HuH-7 (cell line): ENCODE data around the gene NRIP1.

Experiments
- DNase-seq: peaks from one replicate; pipeline ENCODE4 v3.0.0; 2011; ENCODE audit warnings: low spot score

NRIP1 gene

DNA sequence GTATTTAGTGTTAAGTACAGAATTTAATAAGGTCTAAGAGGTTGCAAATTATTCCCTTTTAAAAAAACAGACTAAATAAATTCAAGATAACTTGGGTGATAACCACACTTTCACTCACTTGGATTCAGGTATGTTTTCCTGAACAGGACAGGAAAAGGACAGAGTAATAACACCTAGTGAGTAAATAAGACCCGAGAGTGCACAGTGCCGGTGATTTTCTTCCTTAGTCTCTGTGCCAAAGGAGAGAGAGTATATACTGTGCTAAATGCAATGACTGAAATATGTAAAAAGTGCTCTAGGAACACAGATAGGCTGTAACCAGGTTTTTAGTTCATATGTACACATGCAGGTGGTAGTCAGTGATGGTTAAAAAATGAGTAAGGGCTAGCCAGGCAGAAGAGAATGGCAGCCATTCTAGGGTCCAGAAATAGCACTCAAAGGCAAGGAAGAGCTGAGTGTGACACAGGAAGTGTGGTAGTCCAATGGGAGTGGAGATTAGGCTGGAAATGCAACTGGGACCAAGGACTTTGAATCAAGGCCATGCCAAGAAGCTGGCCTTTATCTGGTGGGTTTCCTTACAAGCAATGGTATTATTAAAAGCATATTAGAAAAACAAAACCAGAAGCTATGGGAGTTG lies 58.1 kb downstream of the NRIP1 start:
- no peak for DNase-seq

DNA sequence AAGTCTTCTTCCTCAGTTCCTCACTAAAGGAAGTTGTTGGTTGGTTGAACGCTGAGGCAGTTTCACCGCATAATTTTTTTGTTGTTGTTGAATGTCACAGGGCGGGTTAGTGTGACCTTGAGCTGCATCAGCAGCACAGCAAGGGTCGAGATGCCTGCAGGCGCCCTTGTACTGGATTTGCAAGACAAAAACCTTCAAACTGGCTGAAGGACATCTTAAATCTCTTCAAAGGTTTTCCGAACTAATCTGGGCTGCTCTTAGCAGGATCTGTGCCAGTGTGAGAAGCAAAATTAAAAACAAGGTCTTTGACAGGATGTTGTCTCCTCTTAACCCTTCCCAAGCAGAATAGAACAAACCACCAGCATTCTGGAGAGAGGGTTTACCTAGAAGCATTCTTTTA lies 59.4 kb downstream of the NRIP1 start:
- no peak for DNase-seq

DNA sequence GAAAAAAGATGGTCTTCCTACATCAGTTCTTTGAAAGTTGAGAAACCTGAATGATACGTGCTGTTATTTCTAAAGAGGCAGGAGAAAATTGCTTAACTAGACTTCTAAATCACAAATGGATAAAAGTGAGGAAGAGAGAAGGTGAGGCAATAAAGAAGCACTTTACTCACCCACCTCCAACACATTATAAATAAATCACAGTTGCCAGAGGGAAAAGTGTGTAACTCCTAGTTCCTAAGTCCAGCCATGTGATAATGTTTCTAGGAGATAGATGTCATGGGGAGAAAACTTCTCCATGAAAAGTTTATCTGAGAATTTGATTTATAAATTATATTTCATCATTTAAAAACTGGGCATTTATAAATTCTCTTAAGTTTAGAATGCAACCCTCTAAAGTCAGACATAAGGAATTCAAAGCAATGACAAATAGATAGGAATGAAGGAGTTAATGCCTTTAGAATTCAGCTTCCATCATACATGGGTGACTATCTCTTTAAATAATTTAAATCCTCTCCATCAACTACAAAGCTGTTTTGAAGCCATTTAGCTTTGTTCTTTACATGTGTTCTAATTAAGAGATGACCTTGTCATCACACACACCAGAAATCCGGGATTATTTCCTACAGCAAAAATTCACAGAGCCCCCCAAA lies 60.0 kb downstream of the NRIP1 start:
- no peak for DNase-seq

DNA sequence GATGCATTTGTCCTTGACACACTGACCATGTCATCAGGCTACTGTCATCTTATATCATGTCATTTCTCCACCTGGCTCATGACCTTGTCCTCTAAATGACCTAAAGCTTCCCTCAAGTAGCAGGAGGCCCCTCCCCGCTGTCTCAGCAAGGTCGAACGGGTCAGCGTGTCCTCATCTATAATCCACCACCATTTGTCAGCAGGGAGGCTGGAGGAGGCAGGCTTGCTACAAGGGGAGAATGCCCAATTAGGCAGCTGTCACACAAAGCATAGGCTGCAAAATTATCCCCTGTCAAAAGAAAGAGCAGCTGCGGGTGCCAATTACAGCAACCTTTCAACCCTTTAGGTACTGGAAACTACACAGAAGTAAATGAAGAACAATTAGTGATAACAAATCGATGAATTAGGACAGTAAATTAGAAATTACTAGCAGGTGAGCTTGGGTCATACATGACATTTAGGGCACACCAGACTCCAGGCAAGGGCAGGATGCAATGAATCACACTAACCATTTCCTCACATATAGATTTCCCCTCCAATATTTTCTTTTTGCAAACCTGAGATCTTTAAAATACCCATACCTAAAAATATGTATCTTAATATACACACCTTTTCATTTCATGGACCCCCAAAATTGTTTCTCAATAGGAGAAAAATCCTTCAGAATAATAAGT lies 61.2 kb downstream of the NRIP1 start:
- DNase-seq = no peak

DNA sequence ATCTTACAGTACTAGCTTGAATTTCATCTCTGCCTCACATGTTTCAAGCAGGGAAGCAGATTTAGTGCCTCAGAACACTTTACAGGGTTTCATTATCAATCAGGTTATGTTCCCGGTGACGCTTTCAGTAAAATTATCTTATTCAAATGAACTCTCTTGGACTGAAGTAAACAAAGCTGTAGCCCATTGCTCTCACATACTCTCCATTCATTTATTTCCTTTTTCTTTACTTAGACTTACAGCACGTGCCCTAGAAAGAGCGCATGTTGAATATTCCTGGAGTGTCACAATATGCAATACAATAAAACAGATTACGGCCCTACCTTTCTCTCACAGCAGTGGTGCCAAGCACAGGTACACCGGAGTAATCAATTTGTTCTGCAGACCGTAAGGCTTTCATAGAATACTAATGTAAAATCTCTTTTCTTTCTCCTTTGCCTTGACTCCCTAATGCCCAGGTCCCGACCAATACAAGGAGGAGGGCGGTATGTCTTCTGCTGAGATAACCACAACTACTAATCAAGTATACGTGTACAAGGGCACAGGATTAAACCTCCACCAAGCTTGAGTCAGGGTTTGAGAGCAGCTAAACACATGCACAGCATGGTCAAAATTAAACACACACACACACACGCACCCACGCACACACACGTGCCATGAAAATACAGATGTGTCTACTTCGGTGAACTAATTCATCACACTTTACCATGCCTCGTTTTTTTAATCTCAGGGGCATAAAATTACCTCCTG lies 62.8 kb downstream of the NRIP1 start:
- DNase-seq = no peak

DNA sequence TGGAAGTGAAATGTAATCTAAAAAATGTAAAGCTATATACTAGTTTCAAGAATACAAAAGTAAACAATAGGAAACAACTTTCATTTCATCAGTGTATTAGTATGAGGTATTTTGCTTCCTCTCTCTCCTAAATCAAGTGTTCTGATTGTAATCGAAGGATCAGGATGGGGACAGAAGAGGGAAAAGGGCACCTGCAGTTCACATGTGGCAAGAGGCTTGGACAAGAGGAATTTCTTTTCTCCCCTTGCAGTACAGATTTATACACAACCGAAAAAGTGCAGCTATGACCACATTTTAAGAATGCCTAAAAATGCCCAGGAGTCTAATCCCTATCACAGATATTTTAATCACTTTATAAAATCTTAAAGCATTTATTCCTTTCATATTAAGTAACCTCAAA lies 63.7 kb downstream of the NRIP1 start:
- DNase-seq = no peak

DNA sequence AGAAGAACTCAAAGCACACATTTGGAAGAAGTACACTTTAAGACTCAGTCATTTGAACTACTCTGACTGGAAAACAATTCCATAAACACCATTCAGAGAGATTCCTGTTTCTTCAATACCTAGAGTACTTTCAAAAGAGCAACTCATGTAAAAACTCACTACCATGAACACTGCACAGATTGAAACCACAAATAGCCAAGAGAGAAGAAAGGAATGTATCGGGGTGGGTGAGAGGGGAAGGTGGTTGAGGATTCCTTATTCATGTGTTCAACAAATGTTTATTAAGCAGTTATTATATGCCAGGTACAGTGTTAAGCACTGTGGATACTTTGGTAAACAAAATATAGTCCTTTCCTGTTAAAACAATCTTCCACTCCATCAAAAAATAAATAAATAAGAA lies 64.7 kb downstream of the NRIP1 start:
- no peak for DNase-seq

DNA sequence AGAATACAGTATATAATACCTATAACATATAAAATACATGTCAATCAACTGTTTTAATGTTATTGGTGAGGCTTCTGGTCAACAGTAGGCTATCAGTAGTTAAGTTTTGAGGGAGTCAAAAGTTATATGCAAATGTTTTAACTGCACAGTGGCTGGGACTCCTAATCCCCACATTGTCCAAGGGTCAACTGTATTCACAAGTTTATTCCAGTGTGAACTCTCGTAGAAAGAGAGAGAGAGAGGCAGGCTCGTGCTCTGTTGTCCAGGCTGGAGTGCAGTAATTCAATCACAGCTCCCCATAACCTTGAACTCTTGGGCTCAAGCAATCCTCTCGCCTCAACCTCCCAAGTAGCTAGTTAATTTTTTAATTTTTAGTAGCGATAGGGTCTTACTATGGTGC lies 66.0 kb downstream of the NRIP1 start:
- DNase-seq = no peak

DNA sequence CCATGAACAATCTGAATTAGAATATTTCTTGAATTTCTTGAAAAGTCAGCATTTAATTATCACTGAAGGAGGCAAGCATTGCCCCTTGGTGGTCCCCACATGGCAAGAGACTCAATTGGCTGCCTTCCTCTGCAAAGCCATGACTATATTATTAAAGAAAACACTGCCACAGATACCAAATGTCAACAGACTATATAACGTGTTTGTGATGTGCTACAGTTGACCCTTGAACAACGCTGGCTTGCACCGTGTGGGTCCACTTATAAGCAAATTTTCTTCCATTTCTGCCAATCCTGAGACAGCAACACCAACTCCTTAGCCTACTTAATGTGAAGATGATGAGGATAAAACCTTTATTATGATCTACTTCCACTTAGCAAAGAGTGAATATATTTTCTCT lies 66.5 kb downstream of the NRIP1 start:
- DNase-seq = no peak

DNA sequence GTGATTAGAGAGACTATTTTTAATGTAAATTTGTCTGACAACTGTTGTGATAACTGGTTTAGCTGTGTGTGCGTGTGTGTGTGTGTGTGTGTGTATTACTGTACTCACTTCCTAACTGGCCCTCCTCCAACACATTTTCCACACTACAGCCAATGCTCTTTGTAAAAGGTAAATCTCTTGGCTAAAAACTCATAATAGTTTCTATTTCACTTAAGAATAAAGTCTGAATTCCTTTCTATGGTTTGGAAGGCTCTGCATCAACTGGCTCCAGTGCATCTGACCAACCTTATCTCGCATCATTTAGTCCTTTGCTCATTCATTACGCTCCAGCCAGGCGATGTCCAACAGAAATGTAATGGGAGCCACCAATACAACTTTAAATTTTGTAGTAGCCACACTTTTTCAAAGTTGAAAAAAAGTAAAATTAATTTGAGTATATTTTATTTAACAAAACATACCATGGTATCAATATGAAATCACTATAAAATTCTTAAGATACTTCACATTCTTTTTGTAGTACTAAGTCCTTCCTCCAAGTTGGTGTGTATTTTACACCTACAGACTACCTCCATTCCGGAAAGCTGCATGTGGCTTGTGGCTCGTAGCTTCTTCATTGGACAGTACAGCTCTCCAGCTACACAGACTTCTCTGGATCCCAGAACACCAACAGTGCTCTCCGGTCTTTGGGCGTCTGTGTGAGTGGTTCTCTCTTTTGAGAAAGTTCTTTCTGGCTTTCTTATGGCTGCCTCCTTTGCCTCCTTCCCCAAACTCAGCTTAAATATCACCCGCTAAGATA lies 68.9 kb downstream of the NRIP1 start:
- no peak for DNase-seq

DNA sequence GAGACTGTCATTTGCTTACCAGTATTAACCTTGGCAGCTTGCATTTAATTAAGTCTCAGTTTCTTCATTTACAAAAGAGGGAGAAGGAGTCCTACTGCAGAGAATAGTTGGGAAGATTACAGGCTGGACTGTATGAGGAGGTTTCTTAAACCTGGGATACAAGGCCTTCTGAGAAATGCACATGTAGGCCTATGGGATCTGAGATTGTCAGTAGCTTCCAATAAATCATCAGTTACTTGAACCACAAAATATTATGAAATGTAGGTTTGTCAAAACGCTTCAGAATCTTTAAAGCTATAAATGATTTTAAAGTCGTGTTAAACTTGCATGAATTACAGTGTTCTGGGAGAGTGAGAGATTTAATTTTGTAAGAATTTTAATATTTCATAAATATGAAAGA lies 69.6 kb downstream of the NRIP1 start:
- DNase-seq = no peak

DNA sequence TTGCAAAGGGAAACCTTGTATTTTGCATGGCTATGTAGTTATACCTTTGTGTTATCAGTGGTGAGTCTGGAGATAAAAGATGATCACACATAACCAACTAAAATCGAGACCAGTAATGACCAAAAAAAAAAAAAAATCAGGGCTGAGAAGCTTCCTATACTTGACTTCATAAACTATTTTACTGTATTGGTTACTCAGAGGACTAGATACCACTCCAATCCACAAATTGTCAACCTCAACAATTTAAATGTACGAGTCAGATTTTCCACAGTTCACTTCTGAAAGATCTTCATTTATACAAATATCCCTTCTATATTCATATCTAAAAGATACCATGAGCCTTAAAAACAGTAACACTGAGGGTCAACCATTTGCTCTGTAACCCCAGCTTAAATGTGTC lies 71.7 kb downstream of the NRIP1 start:
- no peak for DNase-seq

DNA sequence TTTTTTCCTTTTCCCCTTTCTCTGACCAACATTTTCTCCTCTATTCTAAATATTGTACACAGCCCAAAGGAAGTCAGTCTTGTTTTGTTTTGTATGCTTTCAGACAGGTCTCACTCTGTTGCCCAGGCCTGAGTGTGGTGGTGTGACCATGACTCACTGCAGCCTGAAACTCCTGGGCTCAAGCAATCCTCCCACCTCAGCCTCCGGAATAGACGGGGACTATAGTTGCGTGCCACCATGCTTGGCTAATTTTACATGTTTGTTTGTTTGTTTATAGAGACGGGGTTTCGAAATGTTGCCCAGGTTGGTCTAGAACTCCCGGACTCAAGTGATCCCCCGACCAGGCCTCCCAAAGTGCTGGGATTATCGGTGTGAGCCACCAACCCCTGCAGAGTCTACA lies 72.8 kb downstream of the NRIP1 start:
- no peak for DNase-seq

DNA sequence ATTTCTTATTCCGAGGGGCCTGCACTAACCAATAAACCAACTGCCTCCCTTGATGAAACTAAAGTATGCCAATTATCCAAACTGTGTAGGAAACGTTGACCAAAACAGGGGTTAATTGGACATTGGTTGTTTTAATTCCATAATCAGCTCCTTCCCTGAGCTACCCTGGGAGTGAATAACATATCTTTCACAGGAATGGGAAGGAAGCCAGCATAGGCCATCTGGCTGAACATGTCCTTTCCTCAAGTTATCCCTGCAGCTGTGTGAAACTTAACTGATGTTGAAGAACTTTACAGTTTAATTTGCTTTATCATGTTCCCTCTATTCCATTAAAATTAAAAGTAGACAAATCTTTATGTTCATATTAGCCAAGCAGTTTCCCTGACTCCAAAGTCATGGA lies 75.4 kb downstream of the NRIP1 start:
- DNase-seq = no peak

DNA sequence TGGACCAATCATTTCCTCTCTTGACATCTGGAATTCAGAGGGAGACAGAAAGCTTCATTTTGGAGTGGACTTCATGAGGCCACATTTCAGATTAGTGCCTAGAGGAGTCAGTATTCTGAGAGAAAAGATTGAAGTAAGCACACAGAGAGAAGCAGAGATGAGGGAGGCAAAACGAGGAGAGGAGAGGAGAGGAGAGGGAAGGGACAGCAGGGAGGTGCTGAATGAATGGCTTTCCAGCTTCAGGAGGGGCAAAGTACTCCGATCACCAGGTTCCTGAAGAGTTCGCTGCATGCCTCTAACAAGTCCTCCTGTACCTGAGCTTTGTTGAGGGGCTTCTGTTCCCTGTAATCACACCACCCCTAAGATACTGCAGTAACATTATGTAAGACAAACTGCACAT lies 76.0 kb downstream of the NRIP1 start:
- no peak for DNase-seq

DNA sequence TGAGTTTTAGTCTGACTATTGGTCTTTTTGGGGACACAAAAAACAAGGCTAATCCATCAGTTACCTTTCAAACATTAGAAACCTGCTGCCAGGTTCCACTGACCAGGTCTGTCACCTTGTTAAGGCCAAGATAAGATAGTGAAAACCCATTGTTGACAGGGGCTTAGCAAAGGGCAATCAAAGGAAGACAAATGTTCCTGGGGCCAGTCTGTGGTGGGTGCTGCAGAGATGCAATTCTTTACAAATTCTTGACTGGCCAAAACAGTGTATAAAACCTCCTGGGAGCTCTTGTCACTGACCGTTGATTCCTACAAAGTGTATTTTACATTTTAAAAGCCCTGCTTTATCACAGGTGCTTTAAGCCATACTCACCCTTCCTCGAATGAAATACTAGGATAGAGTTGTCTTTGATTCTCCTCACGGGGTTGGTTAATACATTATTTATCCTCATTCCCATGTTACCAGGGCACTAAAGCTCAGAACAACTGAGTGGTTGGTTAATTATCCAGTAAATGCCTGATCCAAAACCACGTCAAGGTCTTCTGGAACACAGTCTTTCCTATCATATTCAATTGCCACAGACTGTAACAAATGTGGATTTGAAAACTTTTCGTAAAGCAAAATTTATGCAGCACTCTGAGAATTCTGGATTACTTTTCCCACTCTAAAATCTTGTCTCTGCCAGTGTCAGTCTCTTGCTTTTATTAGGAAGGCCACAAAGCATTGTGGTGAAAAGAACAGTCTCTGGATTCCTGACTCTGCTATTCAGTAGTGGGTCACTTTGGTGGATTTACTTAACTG lies 77.2 kb downstream of the NRIP1 start:
- no peak for DNase-seq

DNA sequence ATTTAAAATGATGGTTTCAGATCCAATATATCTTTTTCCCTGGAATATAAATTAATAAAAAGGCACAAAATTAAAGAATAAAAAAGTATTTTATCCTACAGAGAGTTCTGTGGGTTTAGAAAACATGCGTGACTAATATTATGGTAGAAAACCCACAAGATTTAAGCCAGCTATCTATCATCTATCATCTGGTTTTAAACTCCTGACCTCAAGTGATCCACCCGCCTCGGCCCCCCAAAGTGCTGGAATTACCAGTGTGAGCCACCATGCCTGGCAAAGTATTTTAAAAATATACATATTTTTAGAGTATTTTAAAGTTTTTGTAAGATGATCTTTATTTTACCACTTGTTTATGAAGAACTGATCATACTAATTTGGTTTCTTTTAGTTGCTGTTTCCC lies 79.5 kb downstream of the NRIP1 start:
- no peak for DNase-seq

DNA sequence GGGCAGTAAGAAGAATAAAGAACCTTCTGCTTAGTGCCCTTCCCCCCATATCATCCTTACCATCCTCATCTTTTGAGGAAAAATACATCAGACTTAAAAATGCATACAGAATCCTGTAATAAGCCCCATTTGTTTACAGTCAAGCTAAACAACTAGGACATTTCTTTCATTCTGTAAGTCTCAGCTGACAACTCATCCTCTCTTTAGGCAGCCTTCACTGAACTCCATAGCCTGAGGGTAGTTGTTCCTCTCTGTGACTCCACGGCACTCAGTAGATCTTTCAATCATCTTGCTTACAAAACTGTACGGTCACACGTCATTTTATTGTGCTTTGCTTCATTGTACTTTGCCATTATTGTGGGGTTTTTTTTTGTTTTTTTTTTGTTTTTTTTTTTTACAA lies 82.5 kb downstream of the NRIP1 start:
- DNase-seq = no peak

DNA sequence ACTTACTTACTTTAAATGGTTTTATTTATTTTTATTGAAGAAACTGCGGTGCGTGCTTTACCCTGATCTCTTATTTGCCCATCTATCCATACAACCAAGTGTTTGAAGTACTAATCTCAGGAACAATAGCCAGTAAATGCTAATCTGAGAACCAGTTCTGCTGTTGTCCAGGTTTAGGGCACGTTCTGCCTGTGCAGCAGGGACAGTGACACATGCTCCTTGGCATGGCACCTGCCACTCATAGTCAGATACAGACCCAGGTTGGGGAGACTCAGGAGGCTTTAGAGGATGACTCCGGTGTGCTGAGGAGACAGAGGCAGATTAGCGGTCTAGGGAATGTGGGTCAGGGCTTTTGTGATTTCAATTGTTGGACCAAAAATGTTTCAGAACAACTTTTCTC lies 83.6 kb downstream of the NRIP1 start:
- DNase-seq = no peak

DNA sequence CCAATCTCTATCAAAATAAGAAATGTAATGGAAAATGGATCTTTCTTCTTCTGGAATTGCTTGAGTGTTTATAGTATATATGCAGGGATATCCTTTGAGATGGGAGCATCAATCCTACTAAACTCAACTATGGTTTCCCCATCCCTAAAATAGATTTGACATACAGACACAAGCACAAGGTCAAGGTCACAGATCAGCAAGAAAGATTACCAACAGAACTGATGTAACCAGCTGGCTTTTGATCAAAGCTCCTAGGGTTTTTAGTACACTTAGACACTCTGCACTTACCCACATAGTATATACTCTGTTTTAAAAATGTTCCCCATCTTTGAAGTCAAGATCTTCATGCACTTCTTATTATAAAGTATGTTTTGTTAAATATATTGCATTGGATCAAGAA lies 85.5 kb downstream of the NRIP1 start:
- DNase-seq = no peak

DNA sequence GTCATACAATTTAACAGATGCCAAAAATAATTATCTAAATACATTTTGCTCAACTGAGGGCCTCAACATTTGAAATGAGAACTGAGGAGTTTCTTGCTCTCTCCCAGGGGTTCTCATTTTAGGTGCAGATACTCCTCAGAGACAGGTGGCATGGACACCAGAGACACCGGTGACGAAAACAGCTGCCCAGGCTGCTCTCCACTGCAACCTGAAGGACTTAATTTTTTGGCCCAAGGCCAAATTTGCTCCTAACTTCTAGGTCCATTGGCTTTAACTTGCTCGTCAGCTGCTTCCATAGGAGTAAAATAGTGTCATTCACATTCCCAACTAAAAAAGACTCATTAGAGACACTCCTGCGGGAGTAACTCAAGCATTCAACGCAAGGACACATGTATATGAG lies 87.0 kb downstream of the NRIP1 start:
- no peak for DNase-seq
